ENCODE measurements around the gene NTN5.

- TF ChIP-seq, protein P1, sequence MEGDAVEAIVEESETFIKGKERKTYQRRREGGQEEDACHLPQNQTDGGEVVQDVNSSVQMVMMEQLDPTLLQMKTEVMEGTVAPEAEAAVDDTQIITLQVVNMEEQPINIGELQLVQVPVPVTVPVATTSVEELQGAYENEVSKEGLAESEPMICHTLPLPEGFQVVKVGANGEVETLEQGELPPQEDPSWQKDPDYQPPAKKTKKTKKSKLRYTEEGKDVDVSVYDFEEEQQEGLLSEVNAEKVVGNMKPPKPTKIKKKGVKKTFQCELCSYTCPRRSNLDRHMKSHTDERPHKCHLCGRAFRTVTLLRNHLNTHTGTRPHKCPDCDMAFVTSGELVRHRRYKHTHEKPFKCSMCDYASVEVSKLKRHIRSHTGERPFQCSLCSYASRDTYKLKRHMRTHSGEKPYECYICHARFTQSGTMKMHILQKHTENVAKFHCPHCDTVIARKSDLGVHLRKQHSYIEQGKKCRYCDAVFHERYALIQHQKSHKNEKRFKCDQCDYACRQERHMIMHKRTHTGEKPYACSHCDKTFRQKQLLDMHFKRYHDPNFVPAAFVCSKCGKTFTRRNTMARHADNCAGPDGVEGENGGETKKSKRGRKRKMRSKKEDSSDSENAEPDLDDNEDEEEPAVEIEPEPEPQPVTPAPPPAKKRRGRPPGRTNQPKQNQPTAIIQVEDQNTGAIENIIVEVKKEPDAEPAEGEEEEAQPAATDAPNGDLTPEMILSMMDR (IDR thresholded peaks at IDR 0.05 in 4 of 5, conservative IDR thresholded peaks at IDR 0.05 in 1 of 5): no peak
- no peak for TF ChIP-seq POLR2A (IDR thresholded peaks at IDR 0.05)
Observed at GRCh38 chr19:48611872-48612271, 60.9 kb downstream of the NTN5 start.
